Measurements from ENCODE around the gene KDM6A.
"Not testable (repeated sequence)": the region's sequence is repeated elsewhere in the genome, so short reads cannot be mapped to it uniquely, and the experiment has no call there.

KDM6A gene

GRCh38 chrX:44947995-44948394 is 75.0 kb downstream of the KDM6A start (continued):
- no peak for TF ChIP-seq TSHZ2 (CRISPR knock-in tag; IDR thresholded peaks at IDR 0.05)
- no peak for TF ChIP-seq OSR1 (CRISPR knock-in tag; IDR thresholded peaks at IDR 0.05)
- no peak for TF ChIP-seq ZC3H10 (CRISPR knock-in tag; IDR thresholded peaks at IDR 0.05)
- TF ChIP-seq ISL1 (CRISPR knock-in tag; IDR thresholded peaks at IDR 0.05), result no peak
- no peak for TF ChIP-seq TCF4 (CRISPR knock-in tag; IDR thresholded peaks at IDR 0.05; ENCODE audit: borderline replicate concordance)

- TF ChIP-seq CSDC2 (CRISPR knock-in tag; IDR thresholded peaks at IDR 0.05) (no peak), OSR1 (CRISPR knock-in tag; IDR thresholded peaks at IDR 0.05) (no peak), GLIS3 (CRISPR knock-in tag; IDR thresholded peaks at IDR 0.05) (no peak), SNAI2 (CRISPR knock-in tag; IDR thresholded peaks at IDR 0.05) (no peak)
- ATAC-seq, result no peak
Observed at GRCh38 chrX:44948406-44948805, 75.4 kb downstream of the KDM6A start.

DNA sequence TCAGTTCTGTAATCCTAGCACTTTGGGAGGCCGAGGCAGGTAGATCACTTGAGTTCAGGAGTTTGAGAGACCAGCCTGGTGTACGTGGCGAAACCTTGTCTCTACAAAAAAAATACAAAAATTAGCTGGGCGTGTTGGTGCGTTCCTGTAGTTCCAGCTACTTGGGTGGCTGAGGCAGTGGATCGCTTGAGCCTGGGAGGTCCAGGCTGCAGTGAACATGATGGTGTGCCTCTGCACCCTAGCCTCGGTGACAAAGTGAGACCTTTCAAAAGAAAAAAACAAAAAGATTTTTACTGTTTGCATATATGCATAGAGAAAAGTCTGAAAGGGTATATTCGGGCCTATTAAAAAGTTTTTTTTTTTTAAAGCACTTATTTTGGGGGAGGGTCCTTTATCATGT is 76.1 kb downstream of the KDM6A start:
- no peak for TF ChIP-seq POU6F1 (CRISPR knock-in tag; IDR thresholded peaks at IDR 0.05; ENCODE audit: borderline replicate concordance, low read depth)
- TF ChIP-seq OSR1 (CRISPR knock-in tag; IDR thresholded peaks at IDR 0.05), result no peak
- TF ChIP-seq ZFP3 (CRISPR knock-in tag; IDR thresholded peaks at IDR 0.05), result no peak
- TF ChIP-seq PATZ1 (CRISPR knock-in tag; IDR thresholded peaks at IDR 0.05; ENCODE audit: borderline replicate concordance), result no peak
- TF ChIP-seq ESRRG (CRISPR knock-in tag; IDR thresholded peaks at IDR 0.05), result no peak
- TF ChIP-seq RARB (CRISPR knock-in tag; IDR thresholded peaks at IDR 0.05), result no peak
- TF ChIP-seq BACH2 (CRISPR knock-in tag; IDR thresholded peaks at IDR 0.05; ENCODE audit: borderline replicate concordance), result no peak
- no peak for TF ChIP-seq ZNF8 (CRISPR knock-in tag; IDR thresholded peaks at IDR 0.05)
- TF ChIP-seq CREB5 (CRISPR knock-in tag; IDR thresholded peaks at IDR 0.05; ENCODE audit: low read depth), result no peak
- no peak for TF ChIP-seq TSHZ2 (CRISPR knock-in tag; IDR thresholded peaks at IDR 0.05)
- no peak for TF ChIP-seq ISL1 (CRISPR knock-in tag; IDR thresholded peaks at IDR 0.05)
- TF ChIP-seq TCF4 (CRISPR knock-in tag; IDR thresholded peaks at IDR 0.05; ENCODE audit: borderline replicate concordance), result no peak
- no peak for TF ChIP-seq ARNTL (CRISPR knock-in tag; IDR thresholded peaks at IDR 0.05; ENCODE audit: borderline replicate concordance, low read depth)
- TF ChIP-seq GLIS3 (CRISPR knock-in tag; IDR thresholded peaks at IDR 0.05), result no peak
- no peak for TF ChIP-seq ZNF70 (CRISPR knock-in tag; IDR thresholded peaks at IDR 0.05)
- TF ChIP-seq SNAI2 (CRISPR knock-in tag; IDR thresholded peaks at IDR 0.05), result no peak
- TF ChIP-seq CSRNP3 (CRISPR knock-in tag; IDR thresholded peaks at IDR 0.05), result no peak
- TF ChIP-seq PPARA (CRISPR knock-in tag; IDR thresholded peaks at IDR 0.05; ENCODE audit: borderline replicate concordance), result no peak
- no peak for TF ChIP-seq ZNF565 (CRISPR knock-in tag; conservative IDR thresholded peaks at IDR 0.05; ENCODE audit: low read depth)
- no peak for ATAC-seq

DNA sequence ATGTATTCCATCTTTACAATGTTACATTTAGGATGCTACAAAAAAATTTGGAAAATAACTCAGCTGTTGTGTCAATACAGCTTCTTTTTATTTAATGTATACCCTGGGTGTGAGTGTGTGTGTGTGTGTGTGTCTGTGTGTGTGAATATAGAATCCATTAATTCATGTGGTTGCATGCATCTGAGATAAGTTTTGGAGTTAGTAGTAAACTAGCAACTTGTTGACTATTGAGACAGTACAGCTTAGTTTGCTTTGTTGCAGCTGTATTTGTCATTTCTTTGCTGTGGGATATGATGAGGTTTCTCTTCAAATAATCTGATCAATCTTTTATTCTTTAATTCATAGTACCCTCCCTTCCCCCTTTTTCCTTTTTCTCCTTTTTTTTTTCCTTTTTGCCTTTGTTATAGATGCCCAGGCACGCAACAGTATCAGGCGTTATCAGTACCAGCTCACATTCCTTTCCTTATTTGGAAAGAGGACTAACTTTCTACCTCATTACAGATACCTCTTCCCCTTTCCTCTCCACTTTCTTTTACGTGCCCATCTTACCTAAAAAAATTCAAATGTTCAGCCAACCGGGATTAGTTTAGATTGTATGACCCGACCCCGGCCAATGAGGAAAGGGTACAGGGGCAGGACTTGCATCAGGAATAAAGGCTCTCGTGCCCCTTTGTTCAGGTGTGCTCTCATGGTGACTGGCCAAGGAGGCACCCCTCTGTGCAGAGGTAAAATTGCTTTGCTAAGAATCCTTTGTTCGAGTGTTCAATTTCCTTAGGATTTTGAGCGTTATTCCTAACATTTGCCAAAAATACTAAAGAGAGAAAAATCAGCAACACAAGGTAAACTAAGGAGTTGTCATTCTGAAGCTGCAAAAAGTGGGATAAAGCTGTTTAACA is 77.7 kb downstream of the KDM6A start:
- ATAC-seq, result not testable (repeated sequence)

Data from SK-N-SH treated with all-trans-retinoic acid at 6 μM for 48 hours (cell line).